ENCODE results near the gene ZCCHC8.
A peak's percentile ranks its signal among the peaks of the same experiment; 100 is the strongest.

Gene ZCCHC8

GRCh38 chr12:122526683-122527477, 26.1 kb upstream of the ZCCHC8 start, which contains the start of the genes KNTC1 and RSRC2:
Gene KNTC1, plus strand, starts transcription at chr12:122527249. Its CDS starts 2,815 bp downstream, at chr12:122530064.
Gene RSRC2, minus strand, starts transcription at chr12:122526936. Its CDS starts 83 bp downstream, at chr12:122526853.
- WGBS, 2 experiments: 0% methylated on average over 51 of the region's 51 CpGs
- Histone ChIP-seq H3K36me3 (ENCODE audit: control insufficient read depth, insufficient read depth, low read length) (peaks cover 13% of the 10 kb centered on the region), H3K4me1 (ENCODE audit: control insufficient read depth, insufficient read depth, low read length) (peaks cover 19% of the 10 kb centered on the region), H3K9me3 (ENCODE audit: control insufficient read depth, low read length) (no peaks in the 10 kb centered on the region), H3K27me3 (ENCODE audit: control insufficient read depth, insufficient read depth, low read length, poor library complexity, severe bottlenecking) (no peaks in the 10 kb centered on the region), H3K4me3 (ENCODE audit: insufficient read depth, low read depth, low read length) (peak within 1 kb of the TSS; percentile 68), H3K27ac (ENCODE audit: insufficient read depth, low read depth, low read length, poor library complexity, severe bottlenecking) (peak within 1 kb of the TSS; percentile 100)

- Histone ChIP-seq H3K27ac (ENCODE audit: insufficient read depth, low read depth, low read length, poor library complexity, severe bottlenecking) (no peak overlapping the region), H3K27me3 (ENCODE audit: control insufficient read depth, insufficient read depth, low read length, poor library complexity, severe bottlenecking) (no peaks in the 10 kb centered on the region), H3K4me1 (ENCODE audit: control insufficient read depth, insufficient read depth, low read length) (peaks cover 19% of the 10 kb centered on the region), H3K9me3 (ENCODE audit: control insufficient read depth, low read length) (no peaks in the 10 kb centered on the region), H3K4me3 (ENCODE audit: insufficient read depth, low read depth, low read length) (peak overlapping the region; percentile 68), H3K36me3 (ENCODE audit: control insufficient read depth, insufficient read depth, low read length) (peaks cover 21% of the 10 kb centered on the region)
- 81 to 87% methylated on average over 6 to 8 of the region's 8 CpGs for WGBS, 2 experiments
Observed at GRCh38 chr12:122523846-122524718, 23.4 kb upstream of the ZCCHC8 start.

DNA sequence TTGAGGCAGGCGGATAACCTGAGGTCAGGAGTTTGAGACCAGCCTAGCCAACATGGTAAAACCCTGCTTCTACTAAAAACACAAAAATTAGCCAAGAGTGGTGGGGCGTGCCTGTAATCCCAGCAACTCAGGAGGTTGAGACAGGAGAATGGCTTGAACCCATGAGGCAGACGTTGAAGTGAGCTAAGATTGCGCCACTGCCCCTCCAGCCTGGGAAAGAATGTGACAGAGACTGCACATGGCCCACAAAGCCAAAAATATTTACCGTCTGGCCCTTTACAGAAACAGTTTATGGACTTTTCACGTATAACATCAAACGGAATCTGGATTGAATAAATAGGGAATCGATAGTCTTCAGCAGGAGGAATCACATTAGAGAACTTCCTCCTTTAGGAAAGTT, 22.5 kb upstream of the ZCCHC8 start:
- 86 to 91% methylated on average over 8 of the region's 8 CpGs for WGBS, 2 experiments
- H3K27me3 ChIP-seq (ENCODE audit: control insufficient read depth, insufficient read depth, low read length, poor library complexity, severe bottlenecking): no peaks in the 10 kb centered on the region
- H3K9me3 ChIP-seq (ENCODE audit: control insufficient read depth, low read length): no peaks in the 10 kb centered on the region
- H3K36me3 ChIP-seq (ENCODE audit: control insufficient read depth, insufficient read depth, low read length): peaks cover 28% of the 10 kb centered on the region
- H3K4me1 ChIP-seq (ENCODE audit: control insufficient read depth, insufficient read depth, low read length): peaks cover 16% of the 10 kb centered on the region
- H3K27ac ChIP-seq (ENCODE audit: insufficient read depth, low read depth, low read length, poor library complexity, severe bottlenecking): no peak overlapping the region
- H3K4me3 ChIP-seq (ENCODE audit: insufficient read depth, low read depth, low read length): peak overlapping the region; percentile 2

- Histone ChIP-seq H3K4me3 (ENCODE audit: insufficient read depth, low read depth, low read length) (no peak overlapping the region), H3K4me1 (ENCODE audit: control insufficient read depth, insufficient read depth, low read length) (peaks cover 15% of the 10 kb centered on the region), H3K27me3 (ENCODE audit: control insufficient read depth, insufficient read depth, low read length, poor library complexity, severe bottlenecking) (no peaks in the 10 kb centered on the region), H3K27ac (ENCODE audit: insufficient read depth, low read depth, low read length, poor library complexity, severe bottlenecking) (no peak overlapping the region), H3K9me3 (ENCODE audit: control insufficient read depth, low read length) (no peaks in the 10 kb centered on the region), H3K36me3 (ENCODE audit: control insufficient read depth, insufficient read depth, low read length) (peaks cover 53% of the 10 kb centered on the region)
- WGBS, 2 experiments: 92 to 94% methylated on average over 4 of the region's 4 CpGs
Observed at GRCh38 chr12:122520676-122521075, 19.9 kb upstream of the ZCCHC8 start.

DNA sequence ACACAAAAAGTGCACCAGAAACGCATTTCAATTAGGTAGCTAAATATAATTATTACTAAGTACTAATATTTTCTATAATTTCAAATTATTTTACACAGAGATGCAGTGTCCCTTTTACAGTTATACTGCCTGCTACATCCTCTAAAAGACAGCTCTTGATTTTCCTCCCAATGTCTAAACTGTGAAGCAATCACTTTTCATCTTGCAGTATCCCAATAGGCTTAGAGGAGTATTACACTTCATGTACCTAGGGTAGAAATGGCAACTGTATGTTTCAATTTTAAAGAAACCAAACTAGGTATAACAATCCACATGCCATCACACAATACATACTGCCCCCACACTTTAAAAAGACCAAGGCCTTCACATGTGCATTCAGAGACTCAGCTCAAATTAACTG, 18.7 kb upstream of the ZCCHC8 start:
- Histone ChIP-seq H3K9me3 (ENCODE audit: control insufficient read depth, low read length) (no peaks in the 10 kb centered on the region), H3K27me3 (ENCODE audit: control insufficient read depth, insufficient read depth, low read length, poor library complexity, severe bottlenecking) (no peaks in the 10 kb centered on the region), H3K27ac (ENCODE audit: insufficient read depth, low read depth, low read length, poor library complexity, severe bottlenecking) (no peak overlapping the region), H3K4me1 (ENCODE audit: control insufficient read depth, insufficient read depth, low read length) (peaks cover 14% of the 10 kb centered on the region), H3K4me3 (ENCODE audit: insufficient read depth, low read depth, low read length) (no peak overlapping the region), H3K36me3 (ENCODE audit: control insufficient read depth, insufficient read depth, low read length) (peaks cover 63% of the 10 kb centered on the region)
- no CpG with 5 or more reads among the region's 1 CpG for WGBS, 2 experiments

DNA sequence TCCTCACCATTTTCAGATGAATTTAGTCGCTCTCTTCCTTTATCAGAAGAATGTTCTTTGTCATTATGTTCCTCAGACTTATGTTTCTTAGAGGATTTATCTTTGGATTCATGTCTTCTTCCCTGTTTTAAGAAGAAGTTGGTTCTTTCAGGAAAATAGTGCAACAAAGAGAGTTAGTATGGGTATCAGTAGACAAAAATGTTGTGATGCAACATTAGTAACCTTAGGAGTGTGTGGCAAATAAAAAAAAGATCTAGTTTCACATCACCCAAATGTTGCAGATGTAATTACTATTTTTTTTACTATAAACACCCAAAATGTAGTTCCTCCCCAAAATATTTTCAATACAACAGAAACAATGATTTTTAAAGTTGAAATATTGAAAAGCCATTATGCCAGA, 18.2 kb upstream of the ZCCHC8 start:
- WGBS, 2 experiments: 92 to 100% methylated on average over 1 of the region's 1 CpG
- Histone ChIP-seq H3K27me3 (ENCODE audit: control insufficient read depth, insufficient read depth, low read length, poor library complexity, severe bottlenecking) (no peaks in the 10 kb centered on the region), H3K36me3 (ENCODE audit: control insufficient read depth, insufficient read depth, low read length) (peaks cover 64% of the 10 kb centered on the region), H3K4me1 (ENCODE audit: control insufficient read depth, insufficient read depth, low read length) (peaks cover 9% of the 10 kb centered on the region), H3K4me3 (ENCODE audit: insufficient read depth, low read depth, low read length) (no peak overlapping the region), H3K27ac (ENCODE audit: insufficient read depth, low read depth, low read length, poor library complexity, severe bottlenecking) (no peak overlapping the region), H3K9me3 (ENCODE audit: control insufficient read depth, low read length) (no peaks in the 10 kb centered on the region)

DNA sequence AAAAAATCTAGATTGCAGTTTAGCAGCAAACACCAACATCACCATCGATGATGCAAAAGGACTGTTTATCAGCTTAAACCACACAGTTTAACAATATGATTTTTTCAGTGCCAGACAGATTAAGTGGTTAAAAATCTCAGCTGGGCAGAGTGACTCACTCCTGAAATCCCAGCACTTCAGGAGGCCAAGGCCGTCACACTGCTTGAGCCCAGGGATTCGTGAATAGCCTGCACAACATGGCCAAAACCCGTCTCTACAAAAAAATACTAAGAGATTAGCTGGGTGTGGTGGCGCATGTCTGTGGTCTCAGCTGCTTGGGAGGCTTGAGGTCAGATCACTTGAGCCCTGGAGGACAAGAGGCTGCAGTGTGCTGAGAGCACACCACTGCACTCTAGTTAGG, 17.1 kb upstream of the ZCCHC8 start:
- Histone ChIP-seq H3K36me3 (ENCODE audit: control insufficient read depth, insufficient read depth, low read length) (peaks cover 71% of the 10 kb centered on the region), H3K4me3 (ENCODE audit: insufficient read depth, low read depth, low read length) (no peak overlapping the region)
- WGBS, 2 experiments: 93 to 95% methylated on average over 5 of the region's 5 CpGs

GRCh38 chr12:122516544-122517361, 16.0 kb upstream of the ZCCHC8 start:
- Histone ChIP-seq H3K4me1 (ENCODE audit: control insufficient read depth, insufficient read depth, low read length) (no peaks in the 10 kb centered on the region), H3K9me3 (ENCODE audit: control insufficient read depth, low read length) (no peaks in the 10 kb centered on the region), H3K36me3 (ENCODE audit: control insufficient read depth, insufficient read depth, low read length) (peaks cover 78% of the 10 kb centered on the region), H3K27me3 (ENCODE audit: control insufficient read depth, insufficient read depth, low read length, poor library complexity, severe bottlenecking) (no peaks in the 10 kb centered on the region), H3K27ac (ENCODE audit: insufficient read depth, low read depth, low read length, poor library complexity, severe bottlenecking) (no peak overlapping the region), H3K4me3 (ENCODE audit: insufficient read depth, low read depth, low read length) (no peak overlapping the region)
- WGBS, 2 experiments: 97 to 99% methylated on average over 10 to 13 of the region's 13 CpGs

More for the DNA sequence above, 17.1 kb upstream of the ZCCHC8 start:
- no peaks in the 10 kb centered on the region for H3K4me1 ChIP-seq (ENCODE audit: control insufficient read depth, insufficient read depth, low read length)
- H3K27me3 ChIP-seq (ENCODE audit: control insufficient read depth, insufficient read depth, low read length, poor library complexity, severe bottlenecking): no peaks in the 10 kb centered on the region
- H3K9me3 ChIP-seq (ENCODE audit: control insufficient read depth, low read length): no peaks in the 10 kb centered on the region
- H3K27ac ChIP-seq (ENCODE audit: insufficient read depth, low read depth, low read length, poor library complexity, severe bottlenecking): no peak overlapping the region

DNA sequence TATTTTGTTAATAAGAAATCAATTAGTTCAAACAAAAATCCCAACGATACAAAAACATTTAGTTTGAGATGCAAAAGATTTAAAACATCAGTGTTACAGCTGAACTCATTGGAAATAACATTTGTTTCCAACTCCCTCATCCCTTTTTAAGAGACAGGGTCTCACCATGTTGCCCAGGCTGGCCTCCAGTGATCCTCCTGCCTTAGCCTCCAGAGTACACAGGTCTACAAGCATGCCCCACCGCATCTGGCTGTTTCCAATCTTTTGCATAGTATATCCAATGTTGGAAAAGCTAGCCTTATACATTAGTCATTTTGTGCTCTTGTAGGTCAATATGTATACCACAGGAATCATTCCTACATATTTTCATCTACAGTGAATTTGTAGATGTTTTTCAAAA, 14.5 kb upstream of the ZCCHC8 start:
- no peaks in the 10 kb centered on the region for H3K27me3 ChIP-seq (ENCODE audit: control insufficient read depth, insufficient read depth, low read length, poor library complexity, severe bottlenecking)
- no peaks in the 10 kb centered on the region for H3K9me3 ChIP-seq (ENCODE audit: control insufficient read depth, low read length)
- WGBS, 2 experiments: 92 to 95% methylated on average over 2 of the region's 2 CpGs
- H3K4me3 ChIP-seq (ENCODE audit: insufficient read depth, low read depth, low read length): no peak overlapping the region
- peaks cover 80% of the 10 kb centered on the region for H3K36me3 ChIP-seq (ENCODE audit: control insufficient read depth, insufficient read depth, low read length)
- no peak overlapping the region for H3K27ac ChIP-seq (ENCODE audit: insufficient read depth, low read depth, low read length, poor library complexity, severe bottlenecking)
- no peaks in the 10 kb centered on the region for H3K4me1 ChIP-seq (ENCODE audit: control insufficient read depth, insufficient read depth, low read length)
